ENCODE results near the gene ZNF592.

GRCh38 chr15:84810073-84810840 lies 61.9 kb downstream of the ZNF592 start:
- TF ChIP-seq CTCF (optimal IDR thresholded peaks at IDR 0.05 in 1 of 3, IDR thresholded peaks at IDR 0.05 in 1 of 3, conservative IDR thresholded peaks at IDR 0.05 in 1 of 3; ENCODE audit: extremely low read depth in 1 of 3, insufficient read depth in 2 of 3, low read length in 3 of 3) (no peak), EZH2 (IDR thresholded peaks at IDR 0.05; ENCODE audit: low read length) (no peak)

All from keratinocyte (primary cell).